Fibroblast of upper back skin (primary cell): ENCODE measurements around the gene IGSF21.
"Not testable (repeated sequence)": the region's sequence is repeated elsewhere in the genome, so short reads cannot be mapped to it uniquely, and the experiment has no call there.

Experiments used
- DNase-seq: peaks from one replicate; pipeline ENCODE4 v3.0.0-alpha.2; 2013

Gene IGSF21

GRCh38 chr1:18411321-18411720 lies 303.7 kb downstream of the IGSF21 start:
- no peak for DNase-seq

- no peak for DNase-seq
Observed at GRCh38 chr1:18411820-18412641, 304.4 kb downstream of the IGSF21 start.

- DNase-seq = no peak
Observed at GRCh38 chr1:18412882-18413353, 305.3 kb downstream of the IGSF21 start.

GRCh38 chr1:18413541-18414305 lies 306.1 kb downstream of the IGSF21 start:
- DNase-seq = no peak

- no peak for DNase-seq
Observed at GRCh38 chr1:18414321-18414720, 306.7 kb downstream of the IGSF21 start.

GRCh38 chr1:18414872-18415447 lies 307.4 kb downstream of the IGSF21 start:
- DNase-seq = no peak

- no peak for DNase-seq
Observed at GRCh38 chr1:18415448-18416027, 307.9 kb downstream of the IGSF21 start.

GRCh38 chr1:18416126-18416525 lies 308.5 kb downstream of the IGSF21 start:
- not testable (repeated sequence) for DNase-seq

GRCh38 chr1:18417316-18418269 lies 310.0 kb downstream of the IGSF21 start:
- no peak for DNase-seq

- DNase-seq = no peak
Observed at GRCh38 chr1:18419113-18419844, 311.7 kb downstream of the IGSF21 start.

GRCh38 chr1:18419845-18420184 lies 312.2 kb downstream of the IGSF21 start:
- DNase-seq = no peak

GRCh38 chr1:18422076-18422777 lies 314.6 kb downstream of the IGSF21 start:
- no peak for DNase-seq

- no peak for DNase-seq
Observed at GRCh38 chr1:18422954-18423353, 315.4 kb downstream of the IGSF21 start.

GRCh38 chr1:18426580-18426979 lies 319.0 kb downstream of the IGSF21 start:
- DNase-seq = no peak
